Stromal cell of bone marrow (primary cell): ENCODE measurements around the gene GSTM2.
"Not testable (repeated sequence)": the region's sequence is repeated elsewhere in the genome, so short reads cannot be mapped to it uniquely, and the experiment has no call there.

Source experiments
- DNase-seq: peaks from one replicate; pipeline ENCODE4 v3.0.0-alpha.2; 2012; ENCODE audit warnings: low read depth

Gene GSTM2

DNA sequence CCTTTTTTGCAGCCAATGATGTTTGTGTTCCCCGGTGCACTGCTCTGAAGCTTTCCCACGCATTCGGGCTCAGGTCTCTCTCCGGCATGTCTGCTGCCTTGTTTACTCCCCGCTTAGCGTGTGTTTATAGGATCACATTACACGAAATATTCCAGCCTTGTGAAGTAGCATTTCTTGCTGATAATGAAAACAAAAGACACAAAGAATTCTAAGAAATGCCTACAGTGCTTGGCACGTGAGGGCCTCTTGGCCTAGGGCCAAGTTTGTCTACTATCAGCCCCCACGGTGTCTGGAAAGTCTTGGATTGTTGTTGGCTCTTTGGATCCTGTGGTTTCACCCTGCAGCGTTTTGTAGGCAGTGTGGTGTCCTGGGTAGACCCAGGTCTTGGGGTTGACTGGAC is 23.2 kb upstream of the GSTM2 start:
- DNase-seq, result no peak

DNA sequence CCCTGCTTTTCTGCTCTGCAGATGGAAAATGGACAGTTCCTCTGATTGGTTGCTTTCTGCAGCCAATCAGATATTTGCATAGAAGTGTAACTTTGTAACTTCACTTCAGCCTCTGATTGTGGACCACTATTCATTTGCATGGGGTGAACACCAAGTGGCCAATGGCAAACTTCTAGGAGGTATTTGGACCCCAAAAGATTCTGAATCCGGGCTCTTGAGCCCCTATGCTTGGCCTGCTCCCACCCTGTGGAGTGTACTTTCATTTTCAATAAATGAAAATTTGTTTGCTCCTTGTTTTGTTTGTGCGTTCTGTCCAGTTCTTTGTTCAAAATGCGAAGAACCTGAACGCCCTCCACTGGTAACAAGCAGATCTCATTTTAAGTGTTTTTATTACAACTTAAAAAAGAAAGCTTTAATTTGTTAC is 18.4 kb upstream of the GSTM2 start:
- peak; percentile 25 for DNase-seq

DNA sequence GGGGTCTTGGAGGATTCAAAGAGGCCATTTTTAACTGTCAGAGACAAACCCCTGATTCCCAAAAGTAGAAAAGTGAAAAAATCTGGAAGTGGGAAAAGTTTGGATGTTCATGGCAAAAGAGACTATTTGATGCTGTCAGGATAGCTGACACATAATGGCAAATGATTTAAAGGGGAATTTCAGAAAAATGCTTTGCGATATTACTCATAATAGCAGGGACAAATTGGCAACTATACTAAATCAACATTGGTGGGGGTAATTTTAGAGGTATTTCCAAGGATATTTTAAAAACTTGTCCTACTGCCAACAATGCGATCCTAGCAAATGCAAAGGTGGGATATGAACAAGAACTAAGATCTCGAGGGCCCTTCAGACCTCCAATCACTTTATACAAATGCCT is 17.2 kb upstream of the GSTM2 start:
- no peak for DNase-seq

DNA sequence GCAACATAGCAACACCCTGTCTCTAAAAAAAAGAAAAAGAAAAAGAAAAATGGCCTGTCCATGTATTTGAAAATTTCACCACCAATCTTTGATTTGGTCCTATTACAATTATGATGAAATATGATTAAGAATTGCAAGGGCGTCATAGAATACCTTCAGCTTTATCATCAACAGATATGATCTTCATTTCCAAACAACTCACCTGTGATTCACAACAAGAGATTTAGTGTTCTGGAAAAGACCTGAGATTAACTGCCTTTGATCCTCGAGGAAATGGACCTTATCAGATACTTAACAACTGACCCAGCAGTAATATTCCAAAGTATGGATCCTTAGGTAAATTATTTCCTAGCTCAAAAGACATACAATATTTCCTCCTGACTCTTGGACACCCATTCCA is 15.5 kb upstream of the GSTM2 start:
- no peak for DNase-seq

DNA sequence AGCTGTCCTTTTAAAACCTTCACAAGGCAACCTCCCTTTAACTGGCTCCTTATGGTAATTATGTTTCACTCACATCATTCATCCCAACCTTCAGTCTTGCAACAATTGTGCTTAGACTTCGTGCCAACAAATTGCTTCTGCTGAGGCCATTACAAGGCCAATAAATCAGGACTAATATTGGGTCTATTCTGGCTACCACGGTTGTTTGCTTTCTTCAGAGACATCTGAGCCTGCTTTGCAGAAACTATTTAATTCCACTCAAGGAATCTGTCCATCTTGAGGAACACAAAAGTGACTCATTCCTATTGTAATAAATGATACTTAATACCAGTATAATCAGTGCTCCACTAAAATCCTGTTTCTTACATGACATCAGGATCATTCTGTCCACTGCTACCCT is 14.6 kb upstream of the GSTM2 start:
- DNase-seq, result no peak

DNA sequence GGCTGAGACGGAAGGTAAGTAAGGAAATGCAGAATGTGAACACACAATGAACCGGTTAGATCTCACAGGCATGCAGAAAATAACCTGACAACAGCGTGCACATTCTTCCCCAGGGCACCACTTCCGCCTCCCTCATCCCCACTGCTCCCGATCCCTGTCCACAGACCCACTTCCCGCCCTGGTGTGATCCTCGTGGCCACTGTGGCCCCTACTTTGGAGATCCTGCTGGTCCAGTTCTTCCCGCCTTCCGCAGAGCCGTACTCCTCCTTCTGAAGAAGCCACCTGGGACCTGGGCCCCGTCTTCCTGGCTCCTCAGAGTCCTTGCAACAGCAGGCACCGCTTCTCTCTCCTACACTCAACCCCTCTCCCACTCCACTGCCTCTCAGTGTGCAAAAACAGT is 13.3 kb upstream of the GSTM2 start:
- DNase-seq, result no peak

DNA sequence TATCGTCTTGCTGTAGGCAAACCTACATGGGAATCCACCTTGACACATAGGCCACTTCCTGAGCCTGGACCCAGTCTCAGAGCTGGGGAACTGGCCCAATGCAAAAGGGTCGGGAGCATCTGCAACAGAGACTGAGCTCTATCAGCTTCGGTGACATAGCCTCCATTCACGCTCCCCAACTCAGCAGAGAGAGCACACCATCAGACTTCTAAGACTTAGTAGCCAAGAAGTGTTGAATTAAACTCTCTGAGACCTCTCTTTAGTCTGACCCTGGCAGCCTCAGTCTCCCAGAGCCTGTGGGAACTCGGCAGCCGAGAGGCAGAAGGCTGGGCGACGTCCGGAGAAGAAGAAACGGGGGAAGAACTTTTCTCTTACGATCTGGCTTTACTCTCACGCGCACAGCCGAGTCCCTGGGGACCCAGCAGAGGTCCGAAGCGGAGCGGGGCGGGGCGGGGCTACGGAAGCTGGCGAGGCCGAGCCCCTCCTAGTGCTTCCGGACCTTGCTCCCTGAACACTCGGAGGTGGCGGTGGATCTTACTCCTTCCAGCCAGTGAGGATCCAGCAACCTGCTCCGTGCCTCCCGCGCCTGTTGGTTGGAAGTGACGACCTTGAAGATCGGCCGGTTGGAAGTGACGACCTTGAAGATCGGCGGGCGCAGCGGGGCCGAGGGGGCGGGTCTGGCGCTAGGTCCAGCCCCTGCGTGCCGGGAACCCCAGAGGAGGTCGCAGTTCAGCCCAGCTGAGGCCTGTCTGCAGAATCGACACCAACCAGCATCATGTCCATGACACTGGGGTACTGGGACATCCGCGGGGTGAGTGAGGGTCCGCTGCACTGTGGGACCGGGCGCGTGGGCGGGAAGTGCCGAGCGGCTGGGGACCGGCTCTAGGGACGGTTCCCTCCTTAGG is 12.0 kb upstream of the GSTM2 start, which contains the start of gene GSTM4:
Gene GSTM4, plus strand, starts transcription at position 485 of the 905 bp plus-strand sequence. Its CDS starts 291 bp downstream, at position 776.
- peak; percentile 67 for DNase-seq

DNA sequence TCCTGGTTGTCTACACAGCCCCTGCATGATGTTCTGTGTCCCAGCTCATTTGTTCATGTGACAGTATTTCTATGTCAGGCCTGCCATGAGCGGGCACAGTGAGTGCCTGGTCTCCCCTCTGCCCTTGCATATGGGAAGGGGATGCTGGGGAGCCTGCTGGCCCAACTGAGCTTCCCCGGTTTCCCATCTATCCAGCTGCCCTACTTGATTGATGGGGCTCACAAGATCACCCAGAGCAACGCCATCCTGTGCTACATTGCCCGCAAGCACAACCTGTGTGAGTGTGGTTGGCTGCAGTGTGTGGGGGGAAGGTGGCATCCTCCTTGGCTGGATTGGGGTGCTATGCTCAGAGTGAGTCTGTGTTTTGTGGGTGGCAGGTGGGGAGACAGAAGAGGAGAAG is 10.5 kb upstream of the GSTM2 start:
- no peak for DNase-seq

DNA sequence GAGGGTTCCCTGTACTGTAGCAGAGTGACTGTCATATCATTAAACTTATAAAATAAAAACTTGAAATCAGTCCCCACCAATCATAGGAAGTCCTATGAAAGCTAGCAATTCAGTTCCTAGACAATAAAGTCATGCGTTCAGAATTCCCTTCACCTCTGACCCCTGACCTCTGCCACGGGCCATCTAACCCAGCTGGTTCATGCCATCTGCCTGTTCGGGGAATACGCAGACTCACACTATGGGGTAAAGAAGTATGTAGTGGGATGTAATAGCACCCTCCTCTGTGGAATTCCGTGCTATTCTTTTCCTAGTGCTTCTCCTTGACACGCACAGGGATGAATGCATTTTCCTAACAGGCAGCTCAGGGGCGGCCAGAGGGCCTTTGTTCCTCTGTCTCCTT is 9.9 kb upstream of the GSTM2 start:
- DNase-seq, result no peak

DNA sequence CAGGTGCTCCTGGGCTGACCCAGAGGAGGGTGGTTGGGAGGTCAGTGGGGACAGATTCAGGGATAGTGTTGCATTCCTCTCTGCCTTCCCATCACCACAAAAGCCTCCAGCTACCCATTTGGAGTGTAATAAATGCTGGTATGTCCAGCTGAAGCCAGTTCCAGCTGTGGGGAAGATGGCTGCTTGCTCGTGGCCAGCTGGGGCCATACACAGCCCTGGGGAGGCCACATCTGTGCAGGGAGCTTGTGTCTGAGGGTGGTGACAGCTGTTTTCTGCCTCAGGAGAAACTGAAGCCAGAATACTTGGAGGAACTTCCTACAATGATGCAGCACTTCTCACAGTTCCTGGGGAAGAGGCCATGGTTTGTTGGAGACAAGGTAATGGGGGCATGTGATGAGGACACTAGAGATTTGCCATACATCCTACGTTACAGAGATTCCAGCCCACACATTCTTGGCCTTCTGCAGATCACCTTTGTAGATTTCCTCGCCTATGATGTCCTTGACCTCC is 9.3 kb upstream of the GSTM2 start:
- no peak for DNase-seq

DNA sequence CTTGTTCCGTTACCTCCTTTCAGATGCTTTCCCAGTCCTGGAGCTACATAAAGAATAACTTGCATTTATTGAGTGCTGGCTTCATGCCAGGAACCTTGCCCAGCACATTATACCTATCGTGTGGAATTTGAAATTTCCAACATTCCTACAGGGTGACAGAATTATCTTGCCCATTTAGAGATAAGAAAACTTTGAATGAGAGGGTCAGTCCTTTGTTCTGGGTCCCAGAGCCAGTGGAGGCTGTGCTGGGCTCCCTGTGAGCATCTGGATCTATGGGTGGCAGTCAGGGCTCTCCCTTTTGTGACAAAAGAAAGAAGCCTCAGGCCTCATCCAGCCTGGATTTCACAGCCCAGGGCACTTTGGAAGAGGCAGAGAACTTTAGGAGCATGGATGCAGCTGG is 8.7 kb upstream of the GSTM2 start:
- no peak for DNase-seq

DNA sequence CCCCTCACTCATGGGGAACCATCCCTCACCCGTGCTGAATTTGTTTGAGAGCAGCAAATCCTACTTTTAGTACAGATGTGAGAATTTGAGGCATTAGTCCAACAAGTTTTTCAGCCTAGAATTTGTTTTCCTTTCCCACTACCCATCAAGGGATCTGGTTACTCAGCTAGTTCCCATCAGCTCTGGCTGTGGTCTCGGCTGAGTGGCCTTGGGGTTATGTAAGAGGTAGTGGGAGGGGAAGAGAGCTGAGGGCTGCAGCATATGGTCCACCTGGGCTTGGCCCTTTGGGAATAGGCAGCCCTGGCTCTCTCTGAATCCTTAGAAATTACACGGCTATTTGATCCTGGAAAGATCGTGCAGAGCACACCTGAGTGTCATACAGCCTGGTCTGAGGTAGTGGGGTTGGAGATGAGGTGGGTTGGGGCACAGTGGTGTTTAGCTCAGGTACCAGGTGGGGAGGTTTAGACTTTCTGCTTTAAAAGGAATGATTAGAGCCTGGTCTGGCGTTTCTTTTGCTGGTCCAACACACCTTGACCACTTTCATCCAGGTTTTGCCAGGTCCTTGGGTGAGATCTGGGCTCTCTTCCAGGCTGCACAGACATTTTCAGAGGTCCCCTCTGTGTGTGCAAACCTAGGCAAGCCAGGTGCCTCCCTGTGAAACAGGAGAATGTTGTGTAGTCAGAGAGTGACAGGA is 7.7 kb upstream of the GSTM2 start:
- DNase-seq, result no peak

DNA sequence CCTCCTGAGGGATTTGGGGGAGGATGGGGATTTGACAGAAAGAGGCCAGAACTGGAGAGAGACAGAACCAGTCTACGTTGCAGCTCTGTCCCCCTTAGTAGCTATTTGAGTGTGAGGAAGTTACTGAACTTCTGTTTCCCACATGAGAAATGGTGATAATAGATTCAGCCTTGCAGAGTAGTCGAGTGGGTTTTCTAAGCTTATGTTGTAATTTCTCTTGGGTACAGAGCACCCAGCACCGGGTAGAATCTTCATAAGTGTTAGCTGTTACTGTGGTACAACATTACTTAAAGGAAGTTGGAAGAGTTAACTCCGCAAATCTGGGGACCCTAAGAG is 7.2 kb upstream of the GSTM2 start:
- not testable (repeated sequence) for DNase-seq

DNA sequence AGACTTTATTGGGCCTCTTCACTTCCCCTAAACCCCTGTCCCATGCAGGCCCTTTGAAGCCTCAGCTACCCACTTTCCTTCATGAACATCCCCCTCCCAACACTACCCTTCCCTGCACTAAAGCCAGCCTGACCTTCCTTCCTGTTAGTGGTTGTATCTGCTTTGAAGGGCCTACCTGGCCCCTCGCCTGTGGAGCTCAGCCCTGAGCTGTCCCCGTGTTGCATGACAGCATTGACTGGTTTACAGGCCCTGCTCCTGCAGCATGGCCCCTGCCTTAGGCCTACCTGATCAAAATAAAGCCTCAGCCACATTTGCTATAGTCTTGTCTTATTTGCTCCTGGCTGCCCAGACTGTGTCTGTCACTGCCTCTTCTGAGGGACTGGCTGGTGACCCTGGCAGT is 6.5 kb upstream of the GSTM2 start:
- no peak for DNase-seq

DNA sequence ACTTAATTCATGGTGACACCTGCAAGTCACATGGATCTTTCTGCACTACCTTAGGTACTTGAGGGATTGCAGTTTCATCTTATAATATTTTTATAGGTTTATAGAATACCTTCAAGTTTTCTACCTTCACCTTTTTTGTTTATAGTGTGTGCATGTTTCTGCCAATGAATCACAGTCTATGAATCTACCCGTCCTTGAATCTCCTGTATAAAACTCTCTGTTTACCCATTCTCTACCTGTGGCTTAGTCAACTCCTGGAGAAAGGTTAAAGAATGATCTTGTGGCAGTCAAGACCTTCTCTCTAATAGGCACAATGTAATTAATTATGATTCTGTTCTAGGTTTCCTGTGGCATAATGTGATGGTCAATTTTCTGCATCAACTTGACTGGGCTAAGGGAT is 3.2 kb upstream of the GSTM2 start:
- DNase-seq, result no peak

DNA sequence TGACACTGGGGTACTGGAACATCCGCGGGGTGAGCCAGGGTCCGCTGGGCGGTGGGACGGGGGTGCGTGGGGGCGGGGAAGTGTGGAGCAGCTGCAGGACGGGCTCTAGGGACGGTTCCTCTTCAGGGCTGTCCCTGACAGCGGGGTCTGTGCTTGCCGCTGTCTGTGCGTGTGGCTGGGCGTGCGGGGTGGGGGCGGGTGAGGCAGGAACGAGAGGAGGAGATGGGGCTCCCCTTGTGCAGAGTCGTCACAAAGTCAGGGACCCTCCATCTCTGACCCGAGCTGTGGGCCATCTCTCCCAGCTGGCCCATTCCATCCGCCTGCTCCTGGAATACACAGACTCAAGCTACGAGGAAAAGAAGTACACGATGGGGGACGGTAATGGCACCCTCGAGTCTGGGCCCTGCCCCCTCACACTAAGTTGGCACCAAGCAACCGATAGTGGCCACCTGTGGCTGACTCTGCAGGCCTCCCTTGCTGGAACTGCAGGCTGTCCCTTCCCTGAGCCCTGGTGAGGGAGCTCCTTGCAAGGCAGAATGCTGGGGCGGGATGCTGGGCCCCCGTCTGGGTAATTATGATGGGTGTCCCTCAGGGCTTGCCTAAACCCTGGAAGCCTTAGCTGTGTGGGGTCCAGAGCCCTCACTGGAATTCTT is 392 bp downstream of the GSTM2 start:
- no peak for DNase-seq

DNA sequence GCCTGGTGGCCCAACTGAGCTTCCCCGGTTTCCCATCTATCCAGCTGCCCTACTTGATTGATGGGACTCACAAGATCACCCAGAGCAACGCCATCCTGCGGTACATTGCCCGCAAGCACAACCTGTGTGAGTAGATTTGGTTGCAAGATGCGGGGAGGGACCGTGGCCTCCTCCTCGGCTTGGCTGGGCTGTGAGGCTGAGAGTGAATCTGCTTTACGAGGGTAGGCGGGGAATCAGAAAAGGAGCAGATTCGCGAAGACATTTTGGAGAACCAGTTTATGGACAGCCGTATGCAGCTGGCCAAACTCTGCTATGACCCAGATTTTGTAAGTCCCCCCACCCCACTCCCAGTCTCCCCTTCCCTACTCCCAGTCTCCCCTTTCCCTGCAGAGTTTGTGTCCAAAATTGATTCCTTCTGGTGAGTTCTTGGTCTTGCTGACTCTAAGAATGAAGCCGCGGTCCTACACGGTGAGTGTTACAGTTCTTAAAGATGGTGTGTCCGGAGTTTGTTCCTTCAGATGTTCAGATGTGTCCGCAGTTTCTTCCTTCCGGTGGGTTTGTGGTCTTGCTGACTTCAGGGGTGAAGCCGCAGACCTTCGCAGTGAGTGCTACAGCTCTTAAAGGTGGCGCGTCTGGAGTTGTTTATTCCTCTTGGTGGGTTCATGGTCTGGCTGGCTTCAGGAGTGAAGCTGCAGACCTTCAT is 1.5 kb downstream of the GSTM2 start:
- DNase-seq, result no peak

DNA sequence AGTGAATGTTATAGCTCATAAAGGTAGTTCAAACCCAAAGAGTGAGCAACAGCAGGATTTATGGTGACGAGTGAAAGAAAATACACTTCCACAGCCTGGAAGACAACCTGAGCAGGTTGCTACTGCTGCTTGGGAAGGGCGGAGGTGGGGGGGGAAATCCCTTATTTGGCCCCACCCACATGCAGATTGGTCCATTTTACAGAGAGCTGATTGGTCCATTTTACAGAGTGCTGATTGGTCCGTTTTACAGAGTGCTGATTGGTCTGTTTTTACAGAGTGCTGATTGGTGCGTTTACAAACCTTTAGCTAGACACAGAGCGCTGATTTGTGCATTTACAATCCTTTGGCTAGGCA is 2.1 kb downstream of the GSTM2 start:
- DNase-seq, result not testable (repeated sequence)

DNA sequence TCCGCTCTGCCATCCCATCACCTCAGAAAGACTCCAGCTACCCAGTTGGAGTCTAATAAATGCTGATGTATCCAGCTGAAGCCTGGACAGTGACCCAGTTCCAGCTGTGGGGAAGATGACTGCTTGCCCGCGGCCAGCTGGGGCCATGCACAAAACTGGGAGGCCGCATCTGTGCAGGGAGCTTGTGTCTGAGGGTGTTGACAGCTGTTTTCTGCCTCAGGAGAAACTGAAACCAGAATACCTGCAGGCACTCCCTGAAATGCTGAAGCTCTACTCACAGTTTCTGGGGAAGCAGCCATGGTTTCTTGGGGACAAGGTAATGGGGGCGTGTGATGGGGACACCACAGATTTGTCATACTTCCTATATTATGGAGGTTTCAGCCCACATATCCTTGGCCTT is 3.2 kb downstream of the GSTM2 start:
- DNase-seq, result no peak

DNA sequence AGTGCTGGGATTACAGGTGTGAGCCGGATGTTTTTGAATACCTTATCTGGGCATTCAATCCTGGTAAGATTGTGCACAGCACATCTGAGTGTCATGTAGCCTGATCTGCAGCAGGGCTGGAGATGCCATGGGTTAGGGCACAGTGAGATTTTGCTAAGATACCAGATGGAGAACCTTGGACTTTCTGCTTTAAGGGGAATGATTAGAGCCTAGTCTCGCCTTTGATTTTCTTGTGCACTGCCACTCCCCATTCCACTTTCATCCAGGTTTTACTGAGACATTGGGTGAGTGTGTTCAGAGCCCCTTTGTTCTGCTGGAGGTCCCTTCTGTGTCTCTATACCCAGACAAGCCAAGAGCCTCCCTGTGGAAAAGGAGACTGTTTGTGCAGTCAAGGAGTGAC is 6.0 kb downstream of the GSTM2 start:
- not testable (repeated sequence) for DNase-seq

DNA sequence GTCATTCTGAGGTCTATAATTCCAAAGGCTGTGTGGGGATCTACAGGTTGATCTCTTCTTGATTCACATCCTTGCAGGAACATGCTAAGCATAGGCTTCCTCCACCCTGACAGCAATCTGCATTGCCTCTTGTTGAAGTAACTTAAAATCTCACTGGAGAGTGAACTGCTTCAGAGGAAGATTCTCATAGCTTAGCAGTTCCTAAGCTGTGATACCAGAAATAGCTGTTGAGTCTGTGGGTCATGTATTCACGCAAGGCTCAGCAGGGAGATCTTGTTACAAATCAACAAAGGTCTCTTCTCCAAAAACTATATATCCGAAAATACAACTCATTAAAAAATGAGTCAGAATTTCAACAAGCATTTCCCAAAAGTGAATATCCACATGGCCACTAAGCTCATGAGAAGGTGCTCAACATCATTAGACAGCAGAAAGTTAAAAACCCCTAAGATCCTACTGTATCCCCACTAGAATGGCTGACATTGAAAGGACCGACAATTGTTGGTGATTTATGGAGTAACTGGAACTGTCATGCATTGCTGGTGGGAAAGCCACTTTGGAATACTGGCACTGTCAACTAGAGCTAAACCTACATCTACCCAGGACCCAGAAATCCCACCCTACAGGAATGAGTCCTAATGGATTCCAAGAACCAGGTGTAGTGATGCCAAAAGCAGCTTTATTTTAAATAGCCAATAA is 9.0 kb downstream of the GSTM2 start:
- DNase-seq, result not testable (repeated sequence)

DNA sequence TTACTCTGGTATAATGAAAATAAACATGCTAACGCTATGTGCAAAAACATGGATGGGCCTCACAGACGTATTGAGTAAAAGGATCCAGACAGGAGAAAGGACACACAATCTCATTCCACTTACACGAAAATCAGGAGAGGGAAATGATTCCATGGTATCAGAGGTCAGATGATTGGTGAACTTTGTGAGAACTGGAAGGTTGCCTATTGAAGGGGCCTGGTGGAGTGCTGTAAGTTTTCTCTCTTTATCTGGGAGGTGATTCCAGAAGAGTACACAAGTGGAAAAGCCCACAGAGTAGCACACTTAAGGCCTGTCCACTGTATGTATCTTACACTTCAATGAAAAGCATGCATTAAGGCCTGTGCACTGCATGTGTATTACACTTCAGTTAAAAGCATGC is 9.6 kb downstream of the GSTM2 start:
- DNase-seq, result no peak
